GOT3 (cell line): ENCODE results near the gene BTK.

Experiments
- DNase-seq: peaks from one replicate; lab custom pipeline; 2025; ENCODE audit warnings: mixed read lengths; lab: John Stamatoyannopoulos, UW

BTK gene

GRCh38 chrX:101393530-101394305 is 7.7 kb upstream of the BTK start:
- no peak for DNase-seq

GRCh38 chrX:101391831-101392230 is 5.8 kb upstream of the BTK start:
- DNase-seq = no peak

- DNase-seq = peak; percentile 62
These were observed 4.9 kb upstream of the BTK start, which contains the start of gene RPL36A for GRCh38 chrX:101390664-101391525. TSS of gene RPL36A (plus strand) at chrX:101391011. CDS start at chrX:101391044, 33 bp downstream.

- no peak for DNase-seq
These were observed 2.6 kb upstream of the BTK start for GRCh38 chrX:101388604-101389003.

- DNase-seq = no peak
These were observed 523 bp upstream of the BTK start for GRCh38 chrX:101386542-101386885.

GRCh38 chrX:101385026-101385684 is 836 bp downstream of the BTK start:
- DNase-seq = no peak

GRCh38 chrX:101383679-101384205 is 2.2 kb downstream of the BTK start:
- no peak for DNase-seq

- DNase-seq = no peak
These were observed 8.4 kb downstream of the BTK start for GRCh38 chrX:101377547-101377946.

GRCh38 chrX:101370888-101371504 is 15.0 kb downstream of the BTK start:
- no peak for DNase-seq

GRCh38 chrX:101369687-101370086 is 16.3 kb downstream of the BTK start:
- no peak for DNase-seq

GRCh38 chrX:101368800-101369199 is 17.2 kb downstream of the BTK start:
- no peak for DNase-seq

- no peak for DNase-seq
These were observed 20.6 kb downstream of the BTK start for GRCh38 chrX:101365301-101365795.

GRCh38 chrX:101362757-101363156 is 23.2 kb downstream of the BTK start:
- no peak for DNase-seq

- no peak for DNase-seq
These were observed 23.9 kb downstream of the BTK start for GRCh38 chrX:101362116-101362515.

- DNase-seq = no peak
These were observed 25.6 kb downstream of the BTK start for GRCh38 chrX:101360390-101360789.

- no peak for DNase-seq
These were observed 26.0 kb downstream of the BTK start for GRCh38 chrX:101359966-101360365.

- DNase-seq = no peak
These were observed 28.7 kb downstream of the BTK start for GRCh38 chrX:101357166-101357795.

- DNase-seq = no peak
These were observed 36.8 kb downstream of the BTK start for GRCh38 chrX:101349193-101349562.

GRCh38 chrX:101348452-101349192 is 37.4 kb downstream of the BTK start, which contains the start of gene TIMM8A:
TSS of gene TIMM8A (minus strand) at chrX:101348742. CDS start at chrX:101348664, 78 bp downstream.
- peak; percentile 20 for DNase-seq

- DNase-seq = no peak
These were observed 38.0 kb downstream of the BTK start for GRCh38 chrX:101347859-101348451.
